ENCODE results near the gene CUL5.

DNA sequence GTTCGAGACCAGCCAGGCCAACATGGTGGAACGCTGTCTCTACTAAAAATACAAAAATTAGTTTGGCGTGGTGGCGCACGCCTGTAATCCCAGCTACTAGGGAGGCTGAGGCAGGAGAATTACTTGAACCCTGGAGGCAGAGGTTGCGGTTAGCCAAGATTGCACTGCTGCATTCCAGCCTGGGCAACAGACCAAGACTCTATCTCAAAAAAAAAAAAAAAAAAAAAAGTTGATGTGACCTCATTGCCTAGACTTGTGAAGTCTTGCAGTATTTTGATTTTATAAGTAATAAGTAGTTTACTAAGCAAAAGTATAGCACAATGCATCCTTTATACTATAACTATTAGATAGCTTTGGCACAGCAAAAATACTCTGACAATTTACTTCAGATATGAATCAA lies 9.9 kb upstream of the CUL5 start:
- TF ChIP-seq, protein P1, sequence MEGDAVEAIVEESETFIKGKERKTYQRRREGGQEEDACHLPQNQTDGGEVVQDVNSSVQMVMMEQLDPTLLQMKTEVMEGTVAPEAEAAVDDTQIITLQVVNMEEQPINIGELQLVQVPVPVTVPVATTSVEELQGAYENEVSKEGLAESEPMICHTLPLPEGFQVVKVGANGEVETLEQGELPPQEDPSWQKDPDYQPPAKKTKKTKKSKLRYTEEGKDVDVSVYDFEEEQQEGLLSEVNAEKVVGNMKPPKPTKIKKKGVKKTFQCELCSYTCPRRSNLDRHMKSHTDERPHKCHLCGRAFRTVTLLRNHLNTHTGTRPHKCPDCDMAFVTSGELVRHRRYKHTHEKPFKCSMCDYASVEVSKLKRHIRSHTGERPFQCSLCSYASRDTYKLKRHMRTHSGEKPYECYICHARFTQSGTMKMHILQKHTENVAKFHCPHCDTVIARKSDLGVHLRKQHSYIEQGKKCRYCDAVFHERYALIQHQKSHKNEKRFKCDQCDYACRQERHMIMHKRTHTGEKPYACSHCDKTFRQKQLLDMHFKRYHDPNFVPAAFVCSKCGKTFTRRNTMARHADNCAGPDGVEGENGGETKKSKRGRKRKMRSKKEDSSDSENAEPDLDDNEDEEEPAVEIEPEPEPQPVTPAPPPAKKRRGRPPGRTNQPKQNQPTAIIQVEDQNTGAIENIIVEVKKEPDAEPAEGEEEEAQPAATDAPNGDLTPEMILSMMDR (IDR thresholded peaks at IDR 0.05 in 4 of 5, conservative IDR thresholded peaks at IDR 0.05 in 1 of 5): no peak
- no peak for TF ChIP-seq POLR2A (IDR thresholded peaks at IDR 0.05)

Data from gastrocnemius medialis (tissue), 4 donors.